Caco-2 (cell line): ENCODE data around the gene BIN2. TPM values are rescaled to one million over a fixed set of nuclear protein-coding genes. Genes with fewer than 3 reads are reported as not detected.

Source experiments
- BruUV-seq: library from RNA; stranded (reverse); fragments of 400-500 nt; replicated peaks from 2 replicates; lab custom pipeline; 2021; lab: Mats Ljungman, UMichigan
- CTCF ChIA-PET: fragments of 300-600 bp; sonication (Branson Sonifier 250); formaldehyde crosslinking; loops from one replicate; lab custom pipeline; 2022; ENCODE audit warnings: antibody characterized with exemption; lab: Charles Lee
- POLR2A ChIA-PET: fragments of 300-600 bp; sonication (Branson Sonifier 250); formaldehyde crosslinking; loops from one replicate; lab custom pipeline; 2022; ENCODE audit warnings: antibody characterized with exemption; lab: Charles Lee
- DNase-seq, 2 experiments: peaks; one replicate each; pipeline versions ENCODE4 v3.0.0 to v3.0.0-alpha.2; 2020 to 2022
- H3K27me3 ChIP-seq: replicated peaks from 2 replicates; pipeline ENCODE4 v1.6.0; 2011; ENCODE audit warnings: low read length; ENCODE audit not compliant: control insufficient read depth, insufficient read depth
- H3K36me3 ChIP-seq: 2 replicates; pipeline ENCODE4 v1.5.1; 2011; ENCODE audit warnings: low read length; ENCODE audit not compliant: control insufficient read depth, insufficient read depth
- H3K4me1 ChIP-seq: fragments of 250-450 bp; sonication (Bioruptor Pico); 2 replicates; pipeline ENCODE4 v1.5.1; 2020; ENCODE audit warnings: mild to moderate bottlenecking
- H3K4me3 ChIP-seq: 2 replicates; pipeline ENCODE4 v1.5.1; 2011; ENCODE audit warnings: low read depth, mild to moderate bottlenecking, control low read depth, low read length
- H3K9me3 ChIP-seq: fragments of 250-450 bp; sonication (Bioruptor Pico); 2 replicates; pipeline ENCODE4 v1.5.1; 2020; ENCODE audit warnings: mild to moderate bottlenecking, moderate library complexity
- H3K27ac Mint-ChIP-seq: one replicate; pipeline ENCODE4 v1.8.0; 2022; ENCODE audit warnings: mixed read lengths; ENCODE audit not compliant: unreplicated experiment
- H3K27me3 Mint-ChIP-seq: one replicate; pipeline ENCODE4 v1.8.0; 2022; ENCODE audit warnings: mixed read lengths; ENCODE audit not compliant: insufficient read depth, unreplicated experiment
- H3K36me3 Mint-ChIP-seq: one replicate; pipeline ENCODE4 v1.8.0; 2022; ENCODE audit warnings: mild to moderate bottlenecking, mixed read lengths; ENCODE audit not compliant: insufficient read depth, unreplicated experiment
- H3K4me1 Mint-ChIP-seq: one replicate; pipeline ENCODE4 v1.8.0; 2022; ENCODE audit warnings: low read depth, mixed read lengths; ENCODE audit not compliant: unreplicated experiment
- H3K4me3 Mint-ChIP-seq: one replicate; pipeline ENCODE4 v1.8.0; 2022; ENCODE audit warnings: mild to moderate bottlenecking, moderate library complexity, mixed read lengths; ENCODE audit not compliant: unreplicated experiment
- H3K9me3 Mint-ChIP-seq: one replicate; pipeline ENCODE4 v1.8.0; 2022; ENCODE audit warnings: mixed read lengths; ENCODE audit not compliant: unreplicated experiment
- intact Hi-C: fragments of 100-400 bp; cut with micrococcal nuclease; formaldehyde crosslinking; loops from one replicate; pipeline ENCODE4 v1.10.0; 2022; ENCODE audit not compliant: unreplicated experiment
- total RNA-seq: library from RNA; stranded (reverse); gene quantifications from 2 replicates; pipeline ENCODE4 v1.2.3, GENCODE V29; 2022
- TF ChIP-seq, protein P1 (sequence below), 2 experiments: fragments of 200-600 bp in 1 of 2; IDR thresholded peaks; 1 replicate in 1 of 2; 2 replicates in 1 of 2; pipeline versions ENCODE4 v1.5.1 to v1.8.0; 2011 to 2022; ENCODE audit warnings: antibody characterized with exemption in 1 of 2, control low read depth in 1 of 2, inconsistent platforms in 1 of 2, low read depth in 1 of 2, low read length in 1 of 2, mild to moderate bottlenecking in 1 of 2, moderate library complexity in 1 of 2; ENCODE audit not compliant: insufficient read depth in 1 of 2, severe bottlenecking in 1 of 2, unreplicated experiment in 1 of 2

Gene BIN2
- total RNA-seq, 1 experiment from 2014 or later, result 0.18 TPM

DNA sequence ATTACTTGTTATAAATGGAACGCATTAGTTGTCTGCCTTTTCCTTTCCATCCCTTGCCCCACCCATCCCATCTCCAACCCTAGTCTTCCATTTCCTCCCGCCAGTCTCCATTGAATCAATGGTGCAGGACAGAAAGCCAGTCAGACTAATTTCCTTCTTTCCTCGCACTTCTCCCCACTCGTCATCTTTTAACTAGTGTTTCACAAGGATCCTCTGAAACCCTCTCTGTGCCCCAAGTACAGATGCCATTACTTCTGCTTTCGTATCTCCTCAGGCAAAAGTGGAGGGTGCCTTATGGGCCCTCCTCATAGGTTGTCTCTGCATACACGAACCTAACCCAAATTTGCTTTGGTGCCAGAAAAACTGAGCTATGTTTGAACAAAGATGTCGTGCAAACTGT lies 81.1 kb downstream of the BIN2 start:
- no peak overlapping the region for H3K4me3 ChIP-seq
- Mint-ChIP-seq H3K9me3 (no peaks in the 10 kb centered on the region), H3K4me1 (peaks cover 5% of the 10 kb centered on the region), H3K4me3 (no peak overlapping the region), H3K27me3 (no peaks in the 10 kb centered on the region), H3K27ac (no peak overlapping the region), H3K36me3 (peaks cover 92% of the 10 kb centered on the region)
- H3K9me3 ChIP-seq, result no peaks in the 10 kb centered on the region
- no peaks in the 10 kb centered on the region for H3K27me3 ChIP-seq
- no peak for DNase-seq
- H3K36me3 ChIP-seq, result peaks cover 6% of the 10 kb centered on the region
- TF ChIP-seq, protein P1, sequence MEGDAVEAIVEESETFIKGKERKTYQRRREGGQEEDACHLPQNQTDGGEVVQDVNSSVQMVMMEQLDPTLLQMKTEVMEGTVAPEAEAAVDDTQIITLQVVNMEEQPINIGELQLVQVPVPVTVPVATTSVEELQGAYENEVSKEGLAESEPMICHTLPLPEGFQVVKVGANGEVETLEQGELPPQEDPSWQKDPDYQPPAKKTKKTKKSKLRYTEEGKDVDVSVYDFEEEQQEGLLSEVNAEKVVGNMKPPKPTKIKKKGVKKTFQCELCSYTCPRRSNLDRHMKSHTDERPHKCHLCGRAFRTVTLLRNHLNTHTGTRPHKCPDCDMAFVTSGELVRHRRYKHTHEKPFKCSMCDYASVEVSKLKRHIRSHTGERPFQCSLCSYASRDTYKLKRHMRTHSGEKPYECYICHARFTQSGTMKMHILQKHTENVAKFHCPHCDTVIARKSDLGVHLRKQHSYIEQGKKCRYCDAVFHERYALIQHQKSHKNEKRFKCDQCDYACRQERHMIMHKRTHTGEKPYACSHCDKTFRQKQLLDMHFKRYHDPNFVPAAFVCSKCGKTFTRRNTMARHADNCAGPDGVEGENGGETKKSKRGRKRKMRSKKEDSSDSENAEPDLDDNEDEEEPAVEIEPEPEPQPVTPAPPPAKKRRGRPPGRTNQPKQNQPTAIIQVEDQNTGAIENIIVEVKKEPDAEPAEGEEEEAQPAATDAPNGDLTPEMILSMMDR (IDR thresholded peaks at IDR 0.05; ENCODE audit: insufficient read depth in 1 of 2, low read depth in 1 of 2, low read length in 1 of 2, severe bottlenecking in 1 of 2, unreplicated experiment in 1 of 2), result no peak
- ChIA-PET POLR2A (no interaction called here), CTCF (no interaction called here)
- intact Hi-C loops, result no loop called here
- peaks cover 17% of the 10 kb centered on the region for H3K4me1 ChIP-seq
- BruUV-seq, result TSS peak; percentile 1

- Histone ChIP-seq H3K36me3 (peaks cover 4% of the 10 kb centered on the region; the same call in 1 of the 2 replicates), H3K4me1 (peaks cover 17% of the 10 kb centered on the region), H3K27me3 (no peaks in the 10 kb centered on the region), H3K9me3 (no peaks in the 10 kb centered on the region), H3K4me3 (no peak overlapping the region)
- DNase-seq, result no peak
- ChIA-PET CTCF (no interaction called here), POLR2A (interaction anchor here (0.5 kb wide), 1 partner anchor 159 kb away, joined by 7 read pairs; the partner anchor contains the start of gene CSRNP2)
- peaks cover 5% of the 10 kb centered on the region for H3K4me1 Mint-ChIP-seq
- no peaks in the 10 kb centered on the region for H3K27me3 Mint-ChIP-seq
- no peak overlapping the region for H3K27ac Mint-ChIP-seq
- no TSS peak for BruUV-seq
- no peaks in the 10 kb centered on the region for H3K9me3 Mint-ChIP-seq
- TF ChIP-seq, protein P1 (IDR thresholded peaks at IDR 0.05; ENCODE audit: insufficient read depth in 1 of 2, low read depth in 1 of 2, low read length in 1 of 2, severe bottlenecking in 1 of 2, unreplicated experiment in 1 of 2), result no peak
- H3K4me3 Mint-ChIP-seq, result no peak overlapping the region
- H3K36me3 Mint-ChIP-seq, result peaks cover 88% of the 10 kb centered on the region
- intact Hi-C loops, result no loop called here
Measured at GRCh38 chr12:51242120-51242519, 81.9 kb downstream of the BIN2 start.

DNA sequence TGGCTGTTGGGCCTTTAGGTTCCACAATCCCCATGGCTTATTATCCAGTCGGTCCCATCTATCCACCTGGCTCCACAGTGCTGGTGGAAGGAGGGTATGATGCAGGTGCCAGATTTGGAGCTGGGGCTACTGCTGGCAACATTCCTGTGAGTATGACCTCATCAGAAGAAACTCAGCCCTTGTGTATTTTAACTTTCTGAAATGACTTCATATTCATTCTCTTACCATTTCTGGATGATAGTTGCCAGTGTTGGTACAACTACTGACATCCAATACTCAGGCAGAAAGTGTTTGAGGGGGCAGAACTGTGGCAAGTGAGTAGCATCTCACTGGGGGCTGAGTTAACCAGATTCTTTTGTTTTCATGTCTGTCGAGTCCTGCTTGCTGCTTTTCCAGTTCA lies 83.0 kb downstream of the BIN2 start:
- Mint-ChIP-seq H3K4me3 (peak overlapping the region; percentile 86), H3K36me3 (peaks cover 78% of the 10 kb centered on the region), H3K27ac (peak overlapping the region; percentile 68), H3K4me1 (peaks cover 5% of the 10 kb centered on the region), H3K27me3 (no peaks in the 10 kb centered on the region), H3K9me3 (no peaks in the 10 kb centered on the region)
- DNase-seq, result peak in 1 of 2 experiments; percentile 25
- H3K36me3 ChIP-seq, result peaks cover 4% of the 10 kb centered on the region; the same call in 1 of the 2 replicates
- intact Hi-C loops, result no loop called here
- CTCF ChIA-PET, result interaction anchor here (1.4 kb wide), 1 partner anchor 100 kb away, joined by 5 read pairs; no protein-coding TSS in a partner anchor
- peaks cover 17% of the 10 kb centered on the region for H3K4me1 ChIP-seq
- no peak overlapping the region for H3K4me3 ChIP-seq
- BruUV-seq, result no TSS peak
- TF ChIP-seq, protein P1 (IDR thresholded peaks at IDR 0.05; ENCODE audit: insufficient read depth in 1 of 2, low read depth in 1 of 2, low read length in 1 of 2, severe bottlenecking in 1 of 2, unreplicated experiment in 1 of 2), result no peak
- H3K9me3 ChIP-seq, result no peaks in the 10 kb centered on the region
- H3K27me3 ChIP-seq, result no peaks in the 10 kb centered on the region
- POLR2A ChIA-PET, result interaction anchor here (0.6 kb wide), 1 partner anchor 158 kb away, joined by 3 read pairs; no protein-coding TSS in a partner anchor
